Measurements from ENCODE around the gene ANKRD2.

Gene ANKRD2

GRCh38 chr10:97597778-97598177 is 25.2 kb downstream of the ANKRD2 start:
- DNase-seq, result no peak

GRCh38 chr10:97598407-97599271 is 26.1 kb downstream of the ANKRD2 start:
- no peak for DNase-seq

- DNase-seq, result no peak
Observed at GRCh38 chr10:97599272-97599619, 26.7 kb downstream of the ANKRD2 start.

- DNase-seq, result no peak
Observed at GRCh38 chr10:97600616-97601015, 28.0 kb downstream of the ANKRD2 start.

- no peak for DNase-seq
Observed at GRCh38 chr10:97601268-97602215, 29.0 kb downstream of the ANKRD2 start.

GRCh38 chr10:97607095-97607636 is 34.6 kb downstream of the ANKRD2 start:
- no peak for DNase-seq

- DNase-seq, result no peak
Observed at GRCh38 chr10:97608991-97609561, 36.5 kb downstream of the ANKRD2 start.

- DNase-seq, result no peak
Observed at GRCh38 chr10:97611473-97611872, 38.9 kb downstream of the ANKRD2 start.

- DNase-seq, result no peak
Observed at GRCh38 chr10:97612386-97612785, 39.8 kb downstream of the ANKRD2 start.

GRCh38 chr10:97618285-97618684 is 45.7 kb downstream of the ANKRD2 start:
- DNase-seq, result no peak

GRCh38 chr10:97618733-97619132 is 46.2 kb downstream of the ANKRD2 start:
- no peak for DNase-seq

- DNase-seq, result no peak
Observed at GRCh38 chr10:97623277-97623676, 50.7 kb downstream of the ANKRD2 start.

- DNase-seq, result no peak
Observed at GRCh38 chr10:97627731-97628130, 55.2 kb downstream of the ANKRD2 start.

GRCh38 chr10:97628228-97628627 is 55.6 kb downstream of the ANKRD2 start:
- DNase-seq, result no peak

GRCh38 chr10:97629289-97629688 is 56.7 kb downstream of the ANKRD2 start:
- no peak for DNase-seq

- DNase-seq, result no peak
Observed at GRCh38 chr10:97631098-97631497, 58.5 kb downstream of the ANKRD2 start.

GRCh38 chr10:97632949-97633884 is 60.6 kb downstream of the ANKRD2 start, which contains the start of gene MORN4:
MORN4 (minus strand) TSS chr10:97633500; CDS start chr10:97619653, 13,847 bp downstream.
- peak; percentile 94 for DNase-seq

All from NCI-H1436 (cell line).